Embryonic facial prominence (tissue), 1 donor: ENCODE data around the gene LHX4.
"Not testable (repeated sequence)": the region's sequence is repeated elsewhere in the genome, so short reads cannot be mapped to it uniquely, and the experiment has no call there.

ENCODE experiments used
- DNase-seq: peaks from one replicate; pipeline ENCODE4 v3.0.0-alpha.2; 2016; ENCODE audit errors: extremely low spot score

Gene LHX4

DNA sequence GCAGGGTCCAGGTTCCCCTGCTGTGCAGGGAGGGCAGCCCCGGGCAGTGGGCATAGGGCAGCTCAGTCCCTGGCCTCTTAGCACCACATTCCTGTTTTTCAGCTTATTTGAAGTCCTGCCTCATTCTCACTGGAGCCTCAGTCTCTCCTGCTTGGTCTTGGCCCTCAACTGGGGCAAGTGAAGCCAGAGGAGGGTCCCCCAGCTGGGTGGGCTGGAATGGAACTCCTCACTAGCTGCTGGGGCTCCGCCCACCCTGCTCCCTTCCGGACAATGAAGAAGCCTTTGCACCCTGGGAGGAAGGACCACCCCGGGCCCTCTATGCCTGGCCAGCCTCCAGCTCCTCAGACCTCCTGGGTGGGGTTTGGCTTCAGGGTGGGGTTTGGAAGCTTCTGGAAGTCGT, 32.8 kb upstream of the LHX4 start:
- DNase-seq: no peak

GRCh38 chr1:180198196-180198595, 31.9 kb upstream of the LHX4 start:
- DNase-seq: no peak

DNA sequence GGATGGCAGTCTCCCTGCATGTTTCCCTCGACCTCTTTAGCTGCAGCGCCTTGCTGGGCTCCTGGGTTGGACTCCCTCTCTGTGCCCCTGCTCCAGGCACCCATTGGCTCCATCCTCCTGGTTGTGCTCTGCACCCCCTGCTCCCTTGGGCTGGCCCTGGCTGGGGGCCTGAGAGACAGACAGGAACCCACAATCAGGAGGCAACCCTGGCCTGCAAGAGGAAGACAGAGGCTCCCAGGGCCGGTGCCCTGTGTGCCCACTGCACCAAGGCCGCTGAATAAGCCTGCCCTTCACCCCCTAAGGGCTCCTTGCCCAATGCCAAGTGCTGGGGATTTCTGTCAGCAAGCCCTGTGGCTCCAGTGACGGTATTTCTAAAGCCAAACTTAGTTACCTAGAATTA, 31.5 kb upstream of the LHX4 start:
- no peak for DNase-seq

GRCh38 chr1:180199018-180199417, 31.0 kb upstream of the LHX4 start:
- DNase-seq: no peak

DNA sequence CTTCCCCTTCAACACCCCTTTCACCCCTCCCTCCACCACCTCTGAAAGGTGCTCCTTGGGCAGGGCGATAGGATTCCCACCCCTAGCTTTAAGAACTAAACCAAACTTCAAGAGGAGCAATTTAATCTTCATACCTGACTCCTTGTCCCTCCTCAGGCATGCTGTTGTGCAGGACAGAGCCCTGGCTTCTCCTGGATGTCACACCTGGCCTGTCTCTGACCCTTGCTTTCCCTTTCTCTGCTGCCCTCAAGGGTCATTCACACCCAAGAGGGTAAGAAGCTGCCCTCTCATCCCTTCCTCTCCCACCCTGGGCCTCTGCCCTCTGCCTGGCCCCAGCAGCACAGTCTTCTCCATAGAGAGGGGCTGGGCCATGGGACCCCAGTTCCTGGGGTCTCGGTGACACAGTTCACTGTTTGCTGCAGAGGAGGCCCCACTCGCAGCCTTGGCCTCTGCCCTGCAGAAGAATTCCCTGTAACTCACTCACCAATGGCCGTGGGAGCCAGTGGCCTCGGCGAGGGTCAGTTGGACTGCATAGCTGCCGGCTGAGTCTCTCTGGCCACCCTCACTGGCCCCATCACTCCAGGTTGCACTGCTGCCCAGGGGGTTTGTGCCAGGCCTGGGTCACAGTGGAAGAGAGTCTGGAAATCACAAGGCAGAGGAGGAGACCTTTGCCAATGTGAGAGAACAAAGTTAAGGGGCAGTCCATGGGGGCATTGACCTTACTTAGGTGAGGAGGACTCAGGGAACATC, 28.4 kb upstream of the LHX4 start:
- DNase-seq: no peak

GRCh38 chr1:180202588-180202987, 27.5 kb upstream of the LHX4 start:
- DNase-seq: not testable (repeated sequence)

DNA sequence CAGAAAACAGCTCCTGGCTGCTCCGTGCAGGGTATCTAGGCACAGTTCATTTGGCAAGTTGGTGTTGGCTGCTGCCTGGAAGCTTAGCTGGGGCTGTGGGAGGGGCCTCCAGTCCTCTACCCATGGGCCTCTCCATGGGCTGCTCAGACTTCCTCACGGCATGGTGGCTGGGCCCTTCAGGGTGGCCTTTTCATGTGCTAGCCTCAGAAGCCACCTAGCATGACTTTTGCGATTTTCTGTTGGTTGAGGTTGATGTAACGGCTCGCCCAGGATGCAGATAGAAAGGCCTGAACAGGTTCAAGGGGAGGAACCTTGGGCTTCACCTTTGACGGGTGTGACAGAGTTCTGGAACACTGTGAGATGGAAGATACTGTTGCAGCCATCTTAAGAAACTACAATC, 25.8 kb upstream of the LHX4 start:
- no peak for DNase-seq

- DNase-seq: no peak
Measured at GRCh38 chr1:180206581-180206980, 23.5 kb upstream of the LHX4 start.

GRCh38 chr1:180208264-180208663, 21.8 kb upstream of the LHX4 start:
- DNase-seq: no peak

DNA sequence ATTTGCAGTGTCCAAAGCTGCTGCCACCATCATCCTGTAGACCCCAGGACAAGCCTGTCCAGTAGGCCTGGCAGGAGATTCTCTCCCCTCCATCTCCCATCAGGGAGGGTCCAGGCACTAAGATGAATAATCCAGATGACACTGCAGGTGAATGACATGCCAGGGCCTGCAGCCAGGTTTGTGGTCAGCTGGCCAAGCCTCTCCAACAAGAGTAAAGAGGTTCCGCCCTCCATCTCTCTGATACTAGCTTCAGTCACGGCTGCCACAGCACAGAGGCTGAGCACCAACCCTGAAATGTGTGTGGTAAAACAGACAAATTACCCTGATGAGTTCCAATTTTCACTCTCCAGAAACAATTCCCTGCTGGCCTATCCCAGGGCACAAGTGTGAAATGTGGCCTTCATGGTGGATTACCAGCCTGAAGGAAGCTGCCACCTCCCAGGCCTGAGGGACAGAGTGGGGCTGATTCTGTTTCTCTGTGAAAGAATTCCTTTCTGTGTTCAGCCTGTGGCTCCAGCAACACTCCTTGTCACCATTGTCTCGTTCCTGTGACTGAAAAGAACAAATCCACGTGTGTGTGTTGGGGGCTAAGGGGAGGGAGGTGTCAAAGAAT, 19.9 kb upstream of the LHX4 start:
- DNase-seq: no peak

DNA sequence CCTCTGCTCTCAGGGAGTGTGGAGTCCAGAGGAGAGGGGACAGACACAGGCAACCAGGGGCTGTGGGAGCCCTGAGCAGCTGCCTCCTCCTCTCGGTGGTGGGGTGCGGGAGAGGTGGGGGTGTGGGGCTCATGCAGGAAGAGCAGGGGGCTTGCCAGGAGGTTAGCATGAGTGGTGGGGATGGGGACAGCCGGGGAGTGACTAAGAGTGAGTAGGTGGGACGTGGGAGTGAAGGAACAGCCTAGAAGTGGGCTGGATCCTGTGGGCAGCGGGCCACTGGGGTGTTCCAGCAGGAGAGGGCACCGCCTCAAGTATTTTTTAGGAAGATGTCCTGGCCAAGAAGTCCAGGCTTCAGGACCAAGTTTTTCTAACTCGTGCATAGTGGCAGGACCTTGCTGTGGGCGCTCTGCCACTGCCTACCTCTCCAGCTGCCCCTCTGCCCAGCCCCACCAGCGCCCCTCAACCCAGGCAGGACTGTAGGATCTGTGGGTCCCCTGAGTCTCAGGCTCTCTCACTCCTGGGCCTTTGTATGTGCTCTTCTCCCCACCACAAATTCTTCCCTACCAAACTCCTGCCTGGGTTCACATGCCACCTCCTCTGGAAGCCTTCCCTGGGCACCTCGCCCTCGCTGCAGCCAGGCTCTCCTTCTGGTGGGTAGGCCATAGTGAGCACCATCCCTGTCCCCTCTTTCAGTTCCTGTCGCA, 18.8 kb upstream of the LHX4 start:
- DNase-seq: no peak

DNA sequence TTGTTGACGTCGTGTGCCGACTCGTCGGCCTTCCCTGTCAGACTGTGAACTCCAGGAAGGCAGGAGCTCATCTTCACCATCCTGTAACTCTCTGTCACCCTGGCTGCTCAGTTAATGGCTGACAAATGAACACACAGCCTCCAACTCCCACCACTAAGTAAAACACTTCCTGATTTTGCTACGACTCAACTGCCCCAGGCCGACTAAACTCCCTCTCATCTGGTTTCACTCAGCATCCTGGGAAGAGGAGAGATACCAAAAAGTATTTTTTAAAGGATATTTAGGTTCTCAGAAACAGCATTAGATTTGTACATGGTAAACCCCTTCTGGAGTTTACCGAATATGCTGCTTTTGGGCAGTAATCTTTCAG, 18.2 kb upstream of the LHX4 start:
- DNase-seq: no peak

DNA sequence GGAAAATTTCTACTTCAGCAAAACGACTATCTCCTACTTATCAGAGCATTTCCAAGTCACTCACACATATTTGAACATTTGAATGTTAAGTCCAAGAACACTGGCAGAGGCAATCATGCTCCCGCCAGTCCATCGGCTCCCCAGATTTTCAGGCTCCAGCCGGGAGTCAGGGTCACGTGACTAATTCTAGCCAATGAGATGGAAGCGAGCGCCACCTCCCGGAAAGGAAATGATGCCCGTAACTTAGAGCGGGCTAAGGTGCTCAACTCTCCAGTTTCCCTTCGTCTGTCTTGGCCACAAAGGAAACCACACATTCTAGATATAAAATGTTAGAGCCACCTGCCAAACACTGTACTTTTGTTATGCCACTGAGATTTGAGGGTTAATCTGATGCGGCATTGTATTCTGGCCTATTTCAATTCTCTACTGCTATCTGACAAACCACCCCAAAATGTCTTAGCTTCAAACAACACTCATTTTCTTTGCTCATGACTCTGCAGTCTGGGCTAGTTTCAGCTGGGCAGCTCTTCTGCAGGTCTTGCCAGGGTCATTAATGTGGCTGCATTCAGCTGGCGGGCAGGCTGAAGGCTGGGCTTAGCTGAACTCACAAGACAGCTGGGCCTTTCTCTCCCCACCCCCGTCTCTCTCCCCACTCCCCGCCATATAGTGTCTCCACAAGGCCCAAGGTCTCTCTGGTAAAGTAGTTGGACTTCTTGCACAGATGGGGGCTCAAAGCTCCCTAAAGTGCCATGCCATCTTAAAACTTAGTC, 16.5 kb upstream of the LHX4 start:
- DNase-seq: no peak

DNA sequence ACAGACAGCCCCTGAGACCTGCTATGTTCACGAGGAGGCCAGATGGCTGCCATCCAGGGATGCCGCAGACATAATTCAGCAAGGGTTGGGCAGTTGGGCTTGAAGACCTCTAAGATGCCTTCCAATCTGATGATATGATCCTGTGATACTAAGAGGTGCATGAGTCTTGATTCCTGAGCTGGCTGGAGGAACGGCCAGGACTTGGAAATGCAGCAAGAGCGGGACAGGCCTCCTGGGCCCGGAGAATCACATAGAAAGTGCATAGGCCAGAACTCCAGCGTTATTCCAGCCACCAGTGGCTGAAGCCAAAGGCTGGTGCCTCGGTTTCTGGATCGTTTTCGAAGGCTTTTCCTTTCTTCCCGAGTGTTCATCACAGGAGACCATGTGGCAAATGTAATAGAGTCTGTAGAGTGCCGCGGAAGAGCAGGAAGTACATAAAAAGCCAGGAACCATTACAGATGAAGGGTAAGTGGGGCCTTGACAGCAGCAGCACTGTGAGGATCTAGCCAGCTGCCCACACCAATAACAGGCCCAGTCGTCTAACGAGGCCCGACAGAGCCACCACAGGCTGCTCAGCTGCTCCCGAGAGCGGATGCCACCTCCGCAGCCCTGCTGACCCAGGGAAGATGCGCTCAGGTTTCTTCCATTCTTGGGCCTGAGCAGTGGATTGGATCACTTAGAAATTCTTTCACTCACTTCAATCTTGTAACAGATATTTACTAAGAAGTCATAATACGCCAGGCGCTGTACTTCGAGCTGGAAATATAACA, 14.0 kb upstream of the LHX4 start:
- DNase-seq: no peak

- DNase-seq: no peak
Measured at GRCh38 chr1:180217006-180217405, 13.1 kb upstream of the LHX4 start.

DNA sequence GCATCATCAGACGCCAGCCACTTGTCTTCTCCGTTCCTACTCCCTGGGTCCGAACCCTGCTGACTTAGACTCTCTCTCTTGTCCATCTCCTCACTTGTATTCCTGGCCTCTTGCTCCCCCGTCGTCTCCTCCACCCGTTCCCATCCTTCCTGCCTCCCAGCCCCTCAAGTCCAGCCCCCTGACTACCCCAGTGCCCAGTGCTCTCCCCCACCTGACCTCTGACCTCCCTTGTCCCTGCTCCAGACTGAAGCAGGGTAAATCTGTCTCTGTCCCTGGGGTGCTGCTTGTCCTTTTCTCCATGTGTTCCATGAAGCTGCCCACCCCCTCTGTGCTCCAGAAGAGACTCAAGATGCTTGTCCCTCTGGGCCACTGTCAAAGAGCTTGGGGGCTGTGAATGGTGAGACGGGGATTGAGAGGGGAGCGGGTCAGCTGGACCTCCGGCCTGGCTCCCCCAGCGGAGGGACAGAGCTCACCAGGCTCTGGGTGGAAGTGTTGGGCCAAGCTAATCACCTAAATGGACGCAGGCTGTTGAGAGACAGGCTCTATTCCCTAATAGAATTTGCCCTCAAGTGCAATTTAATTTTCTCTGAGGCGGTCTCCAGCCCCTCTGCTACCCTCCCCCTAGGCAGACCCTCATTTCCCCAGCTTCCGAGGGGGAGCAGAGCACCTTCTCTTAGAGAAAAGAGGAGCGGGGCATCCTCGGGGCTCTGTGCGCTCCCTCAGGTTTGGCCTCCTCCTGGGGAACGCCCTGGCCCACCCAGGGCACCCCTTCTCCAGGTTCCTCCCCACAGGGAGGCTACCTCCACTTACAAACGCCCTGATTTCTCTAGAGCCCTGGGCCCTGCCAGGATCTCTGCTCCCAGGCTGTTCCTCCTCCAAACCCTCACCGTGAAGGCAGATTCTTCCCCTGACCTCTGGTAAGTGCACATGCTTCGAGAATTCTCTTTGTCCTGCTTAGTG, 11.0 kb upstream of the LHX4 start:
- no peak for DNase-seq

- no peak for DNase-seq
Measured at GRCh38 chr1:180219776-180220175, 10.3 kb upstream of the LHX4 start.

- no peak for DNase-seq
Measured at GRCh38 chr1:180221462-180221861, 8.6 kb upstream of the LHX4 start.

DNA sequence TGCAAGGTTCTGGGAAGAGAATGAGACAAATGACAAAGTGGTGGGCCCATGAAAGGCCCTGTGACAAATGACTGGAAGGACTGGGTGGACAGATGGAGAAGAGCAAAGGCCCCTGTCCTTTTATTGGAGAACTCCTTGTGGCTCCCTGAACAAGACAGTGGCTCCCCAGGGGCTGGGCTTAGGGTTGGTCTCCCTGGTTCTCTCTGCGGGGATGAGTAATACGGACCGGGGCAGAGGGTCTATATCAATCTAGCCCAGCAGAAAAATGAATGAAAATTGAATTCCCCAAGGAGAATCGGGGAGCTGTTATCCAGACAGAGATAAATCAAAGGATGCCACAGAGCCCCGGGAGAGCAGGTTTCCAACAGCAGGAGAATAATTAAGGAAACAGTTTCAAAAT, 5.2 kb upstream of the LHX4 start:
- no peak for DNase-seq

- DNase-seq: no peak
Measured at GRCh38 chr1:180225403-180225802, 4.7 kb upstream of the LHX4 start.
